GM18868 (cell line): ENCODE data around the gene RASD2.

ENCODE experiments used
- ATAC-seq: cut with Tn5 transposase; IDR thresholded peaks from one replicate; pipeline ENCODE4 v1.9.1; 2021; ENCODE audit warnings: mild to moderate bottlenecking, moderate library complexity; ENCODE audit not compliant: unreplicated experiment

The RASD2 gene

DNA sequence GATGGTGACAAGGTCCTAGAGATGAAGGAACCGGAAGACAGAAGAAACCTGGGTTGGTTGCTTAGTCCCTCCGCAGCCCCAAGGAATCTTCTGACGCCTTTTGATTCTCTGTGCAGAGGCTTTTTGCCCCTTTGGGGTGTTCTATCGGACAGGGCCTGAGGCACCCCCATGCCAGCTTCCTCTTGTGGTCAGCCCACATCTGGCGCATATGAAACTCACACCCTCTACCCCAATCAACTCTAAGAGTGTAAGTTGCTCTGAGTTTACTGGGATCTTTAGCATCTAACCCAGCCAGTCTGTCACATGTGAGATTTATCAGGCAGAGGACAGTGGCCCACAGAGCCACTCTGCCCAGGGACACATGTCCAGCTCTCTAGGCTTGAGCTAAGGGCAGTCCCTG, 17.4 kb downstream of the RASD2 start:
- no peak for ATAC-seq

- no peak for ATAC-seq
Observed at GRCh38 chr22:35558719-35559118, 18.1 kb downstream of the RASD2 start.

DNA sequence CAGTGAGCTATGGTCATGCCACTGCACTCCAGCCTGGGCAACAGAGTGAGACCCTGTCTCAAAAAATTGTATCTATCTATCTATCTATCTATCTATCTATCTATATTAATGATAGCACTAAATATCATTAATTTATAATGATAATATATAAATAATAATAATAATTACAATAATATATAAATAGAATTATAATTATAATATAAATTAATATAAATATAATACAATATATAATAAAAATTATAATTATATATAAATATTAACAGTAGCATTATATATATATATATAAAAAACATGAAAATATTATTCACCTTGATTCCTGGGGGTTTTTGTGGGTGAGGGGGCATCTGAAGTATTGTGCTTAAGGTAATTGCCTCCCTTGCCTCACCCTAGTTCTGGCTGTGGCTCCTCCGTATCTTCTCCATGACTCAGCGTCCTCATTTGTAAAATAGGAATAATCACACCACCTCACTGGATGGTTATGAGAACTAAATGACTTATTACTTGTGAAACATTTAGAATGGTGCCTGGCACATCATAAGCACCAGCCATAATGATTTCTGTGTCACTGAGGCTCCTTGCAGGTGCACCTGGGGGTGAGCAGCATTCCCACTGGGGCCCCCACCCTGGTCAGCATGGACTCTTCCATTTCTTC, 18.8 kb downstream of the RASD2 start:
- no peak for ATAC-seq

- ATAC-seq, result no peak
Observed at GRCh38 chr22:35560366-35560765, 19.7 kb downstream of the RASD2 start.

DNA sequence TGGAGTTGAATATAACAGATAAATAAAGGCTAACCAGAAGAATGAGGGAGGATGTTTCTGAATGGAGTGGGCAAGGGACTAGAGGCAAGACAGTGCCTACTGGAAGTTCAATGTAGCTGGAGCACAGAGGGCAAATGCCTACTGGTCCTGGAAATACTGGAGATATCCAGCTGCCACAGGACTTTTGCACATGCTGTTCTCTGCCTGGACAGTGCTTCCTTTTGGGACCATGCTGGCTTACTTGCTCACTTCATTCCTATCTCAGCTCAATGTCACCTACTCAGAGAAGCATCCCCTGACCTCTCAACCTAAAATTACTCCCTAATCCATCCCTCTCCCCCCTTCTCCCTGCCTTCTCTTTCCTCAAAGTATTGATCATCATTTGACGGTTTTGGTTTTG, 20.2 kb downstream of the RASD2 start:
- no peak for ATAC-seq

DNA sequence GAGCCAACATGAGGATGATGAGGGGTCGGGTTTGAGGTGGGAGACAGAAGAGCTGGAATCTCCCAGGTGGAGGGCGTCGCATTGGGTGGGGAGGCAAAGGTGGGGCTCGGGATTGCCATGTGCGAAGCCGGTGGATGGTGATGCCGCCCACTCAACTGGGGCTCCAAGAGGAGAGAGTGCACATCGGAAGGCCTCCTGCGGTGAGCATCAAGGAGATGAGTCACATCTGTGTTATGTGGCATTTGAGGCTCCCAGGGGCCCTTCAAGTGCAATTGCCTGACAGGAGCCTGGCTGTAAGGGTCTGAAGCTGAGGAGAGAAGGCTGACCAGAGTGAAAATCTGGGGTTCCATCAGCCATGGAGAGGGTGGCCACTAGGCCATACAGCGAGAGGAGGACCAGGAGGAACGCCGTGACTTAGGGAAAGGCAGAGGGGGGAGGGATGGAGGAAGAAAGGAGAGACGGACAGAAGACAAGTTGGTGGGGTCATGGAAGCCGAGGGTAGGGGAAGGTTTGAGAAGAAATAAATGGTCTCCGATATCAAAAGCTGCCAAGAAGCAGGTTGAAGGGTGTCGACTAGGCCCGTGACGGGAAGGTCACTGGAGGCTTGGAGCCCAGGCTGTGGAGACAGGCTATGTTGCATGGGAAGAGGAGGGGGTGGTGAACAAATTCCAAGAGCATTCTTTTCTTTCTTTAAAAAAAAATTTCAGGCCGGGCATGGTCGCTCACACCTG, 21.3 kb downstream of the RASD2 start:
- no peak for ATAC-seq

- no peak for ATAC-seq
Observed at GRCh38 chr22:35563211-35563610, 22.6 kb downstream of the RASD2 start.

DNA sequence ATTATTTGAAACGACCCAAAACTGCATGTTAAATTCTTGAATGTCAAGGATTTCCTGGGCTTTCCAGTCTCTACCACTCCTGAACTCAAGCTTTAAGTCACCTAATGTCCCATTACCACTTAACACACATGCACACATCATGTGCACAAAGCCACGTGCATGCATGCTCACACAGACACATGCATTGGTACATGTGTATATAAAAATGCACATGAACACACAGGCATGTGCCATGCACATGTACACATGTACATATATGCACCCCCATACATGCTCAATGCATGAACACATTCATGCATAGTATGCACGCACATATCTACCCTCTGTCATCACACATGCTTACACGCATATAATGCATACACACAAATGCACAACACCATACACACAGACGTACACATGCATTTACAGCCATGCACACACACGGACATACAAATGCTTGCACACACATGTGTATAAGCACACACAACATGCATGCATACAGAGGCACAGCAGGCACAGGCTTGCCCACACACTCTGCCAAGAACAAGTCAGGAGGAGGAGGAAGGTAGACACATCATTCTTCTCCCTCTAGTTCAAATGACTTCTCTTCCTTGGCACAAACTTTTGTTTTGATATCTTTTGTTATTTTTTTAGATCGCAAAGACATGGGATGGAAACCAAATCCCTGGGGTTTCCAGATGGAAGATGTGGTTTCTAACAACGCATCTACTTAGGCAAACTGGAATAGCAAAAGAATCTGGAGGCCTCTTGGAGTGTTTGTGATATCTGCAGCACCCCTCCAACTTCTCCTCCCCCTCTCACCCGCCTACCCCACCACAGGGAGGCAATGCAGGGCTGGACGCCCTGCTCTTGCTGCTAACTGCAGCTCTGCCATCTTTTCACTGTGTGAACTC, 24.6 kb downstream of the RASD2 start:
- ATAC-seq, result no peak

DNA sequence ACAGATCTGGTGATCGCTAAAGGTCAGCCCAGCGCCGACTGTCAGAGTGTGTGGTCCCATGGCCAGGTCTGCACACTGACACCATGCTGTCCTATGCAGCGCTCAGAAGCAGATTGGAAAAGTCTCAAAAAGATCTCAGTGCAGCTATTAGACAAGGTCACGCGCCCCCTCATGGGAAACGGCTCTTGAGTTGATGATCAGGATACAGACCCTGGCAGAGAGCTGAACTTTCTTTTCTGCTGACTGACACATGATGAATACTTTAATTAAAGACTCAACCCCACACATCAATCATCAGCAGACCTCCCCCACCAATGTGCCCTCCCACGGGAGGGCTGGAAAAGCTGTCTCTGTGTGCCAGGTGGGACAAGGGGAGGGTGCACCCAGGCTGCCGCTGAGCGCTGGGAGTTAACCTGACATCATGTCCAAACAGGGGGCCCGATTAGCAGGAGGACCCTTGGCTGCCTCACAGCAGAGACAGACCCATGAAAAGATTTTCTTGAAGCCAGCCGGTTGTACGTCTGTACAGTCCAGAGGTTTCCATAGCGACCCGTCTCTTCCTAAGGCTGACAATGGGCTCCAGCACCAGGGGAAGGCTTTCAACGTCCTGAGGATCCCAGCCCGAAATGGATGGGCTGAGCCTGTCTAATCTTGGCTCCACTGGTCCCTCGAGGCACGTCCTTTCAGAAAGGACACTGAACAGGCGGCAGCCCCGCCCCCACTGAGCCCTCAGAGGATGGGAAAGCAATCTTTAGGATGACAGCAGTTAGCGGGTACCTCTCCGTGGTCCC, 26.9 kb downstream of the RASD2 start:
- ATAC-seq, result no peak

DNA sequence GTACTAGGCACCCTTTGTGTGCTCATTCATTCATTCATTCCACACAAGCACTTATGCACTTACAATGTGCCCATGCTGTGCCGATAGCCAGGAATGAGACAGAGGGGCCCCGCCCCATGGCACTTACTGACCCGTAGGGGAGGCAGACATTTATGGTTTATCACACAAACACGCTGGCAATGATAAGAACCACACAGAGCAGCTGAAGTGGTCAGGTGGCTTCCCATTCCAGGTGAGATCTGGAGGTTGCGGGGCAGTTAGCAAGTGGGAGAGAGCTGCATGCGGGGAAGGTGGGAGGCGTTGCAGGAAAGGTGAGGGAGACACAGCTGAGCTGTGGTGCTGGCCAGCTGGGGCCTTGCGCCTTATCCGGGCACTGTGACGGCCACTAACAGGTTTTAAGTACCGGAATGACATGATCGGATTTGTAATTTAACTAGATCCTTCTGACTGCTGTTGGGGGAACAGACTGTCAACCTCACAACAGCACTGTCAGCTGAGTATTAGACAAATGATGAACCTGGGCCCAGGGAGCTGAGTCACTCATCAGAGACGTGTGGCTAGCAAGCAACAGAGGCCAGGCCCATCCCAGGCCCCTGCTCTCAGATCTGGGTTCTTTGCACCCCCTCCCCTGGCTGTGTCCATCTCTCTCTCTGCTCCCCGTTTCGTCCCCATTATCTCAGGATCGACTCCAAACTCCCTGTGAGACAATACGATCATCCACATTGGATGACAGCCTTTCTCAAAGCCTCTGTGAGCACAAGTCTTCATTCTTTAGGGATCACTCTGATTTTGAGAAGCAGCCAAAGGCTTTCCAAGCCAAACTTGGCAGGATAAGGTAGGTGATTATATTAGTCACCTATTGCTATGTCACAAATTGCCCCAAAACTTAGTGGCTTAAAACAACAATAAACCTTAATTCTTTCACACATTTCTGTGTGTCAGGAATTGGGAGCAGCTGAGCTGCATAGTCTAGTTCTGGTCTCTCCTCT, 28.4 kb downstream of the RASD2 start:
- no peak for ATAC-seq

DNA sequence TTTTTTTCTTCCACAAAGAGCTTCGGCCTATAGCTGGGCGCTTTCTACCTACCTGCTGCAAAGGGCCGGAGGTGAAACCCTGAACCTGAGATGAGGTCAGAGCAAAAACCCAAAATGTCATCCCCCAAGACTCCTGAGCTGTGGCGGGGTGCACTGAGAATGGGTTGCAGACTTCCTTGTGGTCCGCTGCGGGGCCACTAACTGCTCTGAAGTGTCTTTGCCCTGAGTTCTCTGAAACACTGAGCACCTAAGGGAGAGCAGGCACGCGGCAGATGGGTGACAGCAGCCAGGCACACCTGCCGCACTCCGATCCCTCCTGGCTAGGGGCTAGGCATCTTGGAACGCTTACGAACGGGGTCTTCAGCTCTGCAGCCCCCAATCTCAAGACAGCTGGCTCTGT, 29.3 kb downstream of the RASD2 start:
- no peak for ATAC-seq

DNA sequence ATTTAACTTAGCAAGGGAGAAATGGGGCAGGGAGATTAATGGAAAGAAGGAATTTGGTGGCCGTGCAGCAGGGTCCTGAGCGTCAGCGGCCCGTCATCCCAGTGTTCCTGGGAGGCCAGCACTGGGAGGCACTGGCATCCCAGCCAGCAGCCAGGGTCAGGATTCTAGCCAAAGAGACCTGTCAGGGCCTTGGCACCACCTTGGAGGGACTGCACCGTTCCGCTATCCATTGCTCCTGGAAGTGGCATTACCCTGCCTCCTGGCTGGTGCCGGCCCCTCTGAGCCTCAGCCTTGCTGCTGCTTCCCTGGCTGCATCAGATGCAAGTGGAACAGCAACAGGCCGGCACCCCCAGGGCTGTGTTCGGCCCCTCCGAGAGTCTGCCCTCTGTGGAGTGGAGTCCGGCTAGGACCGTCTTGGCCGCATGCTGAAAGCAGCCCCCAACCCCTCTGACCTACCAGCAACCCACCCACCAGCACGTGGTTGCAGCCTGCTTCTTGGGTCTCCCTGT, 30.1 kb downstream of the RASD2 start:
- ATAC-seq, result no peak

- ATAC-seq, result no peak
Observed at GRCh38 chr22:35572556-35572955, 31.9 kb downstream of the RASD2 start.

DNA sequence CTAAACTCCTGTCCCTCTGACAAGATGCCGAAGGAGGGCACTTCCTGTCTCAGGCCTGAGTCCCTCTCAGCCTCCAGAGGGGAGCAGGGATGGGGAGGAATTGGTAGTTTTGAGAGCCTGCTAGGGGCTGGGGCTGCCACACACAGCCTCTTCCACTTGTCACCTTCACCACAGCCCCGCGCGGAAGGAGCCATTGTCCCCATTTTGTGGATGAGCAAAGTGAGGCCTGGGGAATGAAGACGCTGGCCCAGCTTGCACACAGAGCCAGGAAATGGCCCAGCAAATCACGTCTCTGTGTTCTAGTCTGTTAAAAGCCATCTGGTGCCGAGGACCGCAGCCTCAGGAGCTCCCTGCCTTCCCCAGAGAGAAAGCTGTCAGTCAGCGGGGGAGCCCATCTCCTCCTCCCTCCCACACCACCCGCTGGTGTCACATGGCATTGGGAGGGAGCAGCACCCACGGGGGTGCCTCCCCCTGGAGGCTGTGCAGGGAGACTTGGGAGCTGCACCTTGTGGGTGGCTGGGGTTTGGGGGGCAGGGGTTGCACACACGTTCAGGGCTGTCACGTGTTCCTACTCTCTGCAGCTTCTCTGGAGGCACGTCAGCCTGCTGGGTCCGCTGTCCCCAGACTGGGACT, 34.6 kb downstream of the RASD2 start:
- ATAC-seq, result no peak

DNA sequence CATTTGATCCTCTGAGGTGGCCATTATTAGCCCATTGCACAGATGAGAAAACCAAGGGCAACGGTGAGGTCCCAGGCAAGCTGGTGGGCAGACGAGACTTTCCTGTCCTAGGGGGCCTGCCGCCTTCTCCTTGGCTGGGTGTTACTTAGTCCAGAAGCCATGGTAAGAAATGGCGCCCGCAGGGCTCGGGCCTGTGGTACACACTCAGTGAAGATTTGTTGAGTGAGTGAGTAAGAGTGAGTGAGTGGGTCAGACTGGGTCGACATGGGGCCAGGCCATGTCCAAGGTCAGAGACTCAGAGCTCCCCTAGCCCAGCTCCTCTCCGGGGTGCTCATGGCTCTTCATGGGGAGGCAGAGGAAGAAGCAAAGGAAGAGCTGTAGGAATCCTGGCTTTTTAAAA, 36.0 kb downstream of the RASD2 start:
- no peak for ATAC-seq

- ATAC-seq, result no peak
Observed at GRCh38 chr22:35577799-35578659, 37.4 kb downstream of the RASD2 start.

DNA sequence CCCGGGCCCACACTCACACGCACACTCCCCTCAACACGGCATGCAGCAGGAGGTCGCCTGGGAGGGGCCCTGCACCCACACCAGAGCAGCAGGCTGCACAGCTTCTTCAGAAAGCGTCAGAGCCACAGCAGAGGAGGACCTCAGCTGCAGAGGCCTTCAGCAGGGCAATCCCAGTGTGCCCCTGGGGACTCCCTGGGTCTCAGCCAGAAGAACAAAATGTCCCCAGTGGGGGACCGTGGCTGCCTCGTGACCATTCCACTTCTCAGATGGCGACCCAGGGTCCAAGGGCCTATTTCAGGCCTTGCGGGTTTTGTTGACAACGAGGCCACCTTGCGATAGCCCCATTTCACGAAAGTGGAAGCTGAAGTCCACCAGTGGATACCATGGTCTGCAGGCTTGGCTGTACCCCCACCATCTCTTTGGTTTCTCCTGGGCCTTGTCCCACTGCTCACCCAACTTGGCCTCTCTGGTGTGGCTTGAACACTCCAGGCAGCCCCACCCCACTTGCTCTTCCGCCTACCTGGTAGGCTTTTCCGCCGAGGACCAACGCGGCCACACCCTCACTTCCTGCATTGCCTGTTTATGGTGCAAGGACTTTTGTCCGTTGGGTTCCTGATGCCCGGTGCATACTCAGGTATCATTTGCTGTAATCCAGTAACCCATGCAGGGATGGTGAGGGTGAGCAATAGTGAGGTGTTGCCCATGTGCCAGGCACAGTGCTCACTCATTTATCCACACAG, 38.4 kb downstream of the RASD2 start:
- ATAC-seq, result no peak
